HG03558 (cell line): ENCODE results near the gene MALRD1.

Source experiments
- ATAC-seq: cut with Tn5 transposase; IDR thresholded peaks from one replicate; pipeline ENCODE4 v1.9.1; 2021; ENCODE audit warnings: moderate number of reproducible peaks; ENCODE audit not compliant: unreplicated experiment; ENCODE audit errors: extremely low read depth

Gene MALRD1

DNA sequence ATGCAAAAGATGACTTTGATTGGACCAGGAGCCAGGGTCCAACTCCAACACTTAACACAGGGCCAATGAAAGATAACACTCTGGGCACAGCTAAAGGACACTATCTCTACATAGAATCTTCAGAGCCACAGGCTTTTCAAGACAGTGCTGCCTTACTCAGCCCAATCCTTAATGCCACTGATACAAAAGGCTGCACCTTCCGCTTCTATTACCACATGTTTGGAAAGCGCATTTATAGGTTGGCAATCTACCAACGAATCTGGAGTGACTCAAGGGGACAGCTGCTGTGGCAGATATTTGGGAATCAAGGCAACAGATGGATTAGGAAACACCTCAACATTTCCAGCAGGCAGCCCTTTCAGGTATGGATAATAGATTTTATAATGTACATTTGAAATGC lies 160.7 kb downstream of the MALRD1 start:
- no peak for ATAC-seq

DNA sequence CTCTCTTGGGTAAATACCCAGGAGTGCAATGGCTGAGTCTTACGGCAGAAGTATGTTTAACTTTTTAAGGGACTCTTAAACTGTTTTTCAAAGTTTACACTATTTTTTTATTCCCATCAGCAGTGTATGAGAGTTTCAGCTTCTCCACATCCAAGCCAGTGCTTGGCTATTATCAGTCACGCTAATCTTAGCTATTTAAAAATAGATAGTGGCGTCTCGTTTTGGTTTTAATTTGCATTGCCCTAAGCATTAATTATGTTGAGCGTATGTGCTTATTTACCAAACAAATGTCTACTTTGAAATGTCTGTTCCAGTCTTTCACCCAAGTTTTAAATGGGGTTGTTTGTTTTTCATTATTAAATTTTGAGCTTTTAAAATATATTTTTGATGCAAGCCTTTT lies 164.0 kb downstream of the MALRD1 start:
- no peak for ATAC-seq

DNA sequence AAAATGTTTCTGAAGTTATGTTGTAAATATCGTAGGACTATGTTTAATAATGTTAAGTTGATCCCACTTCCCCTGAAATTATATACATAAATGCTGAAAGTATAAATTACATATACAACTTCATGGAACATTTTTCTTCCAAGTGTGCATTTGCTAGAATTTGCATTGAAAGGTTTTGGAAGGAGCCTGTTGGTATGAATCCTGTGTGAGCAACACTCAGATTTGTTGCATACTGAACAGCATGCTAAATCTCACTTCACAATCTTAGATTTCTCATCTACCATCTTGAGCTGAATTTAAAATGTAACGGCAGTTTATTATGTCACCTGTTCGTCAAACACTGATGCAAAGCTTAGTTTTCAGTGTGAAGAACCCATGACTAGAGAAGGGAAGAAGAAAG lies 172.6 kb downstream of the MALRD1 start:
- ATAC-seq, result no peak

DNA sequence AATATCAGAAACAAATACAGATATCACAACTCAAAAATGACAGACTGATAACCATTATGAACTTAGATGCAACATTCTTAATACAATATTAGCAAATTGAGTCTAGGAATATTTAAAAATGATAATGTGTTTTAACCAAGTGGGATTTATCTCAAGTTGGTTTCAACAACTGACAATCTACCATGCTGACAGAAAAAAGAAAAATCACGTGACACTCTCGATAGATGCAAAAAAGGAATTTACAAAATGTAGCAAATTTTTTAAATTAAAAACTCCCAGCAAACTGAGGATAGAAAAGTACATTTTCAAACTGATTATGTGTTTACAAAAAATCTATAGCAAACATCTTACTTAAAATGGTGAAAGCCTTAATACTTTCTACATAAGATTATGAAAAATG lies 177.4 kb downstream of the MALRD1 start:
- ATAC-seq, result no peak

DNA sequence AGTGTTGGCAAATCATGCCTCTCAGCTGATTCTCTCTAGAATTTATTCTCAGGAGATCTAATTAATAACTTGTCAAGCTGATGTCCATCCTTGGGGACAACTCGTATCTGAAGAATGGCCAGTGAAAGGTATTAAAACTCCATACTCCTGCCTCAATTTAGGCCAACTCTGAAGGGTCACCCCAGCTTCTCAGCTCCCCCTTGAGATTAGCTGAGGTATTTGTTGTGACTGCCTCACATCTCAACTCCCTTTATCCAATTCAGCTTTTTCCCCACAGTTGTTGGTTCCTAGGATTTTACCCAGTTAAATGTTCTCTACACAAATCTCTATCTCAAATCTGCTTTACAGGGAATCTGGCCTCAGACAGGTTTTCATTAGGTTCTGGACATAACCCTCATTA lies 182.4 kb downstream of the MALRD1 start:
- ATAC-seq, result no peak

DNA sequence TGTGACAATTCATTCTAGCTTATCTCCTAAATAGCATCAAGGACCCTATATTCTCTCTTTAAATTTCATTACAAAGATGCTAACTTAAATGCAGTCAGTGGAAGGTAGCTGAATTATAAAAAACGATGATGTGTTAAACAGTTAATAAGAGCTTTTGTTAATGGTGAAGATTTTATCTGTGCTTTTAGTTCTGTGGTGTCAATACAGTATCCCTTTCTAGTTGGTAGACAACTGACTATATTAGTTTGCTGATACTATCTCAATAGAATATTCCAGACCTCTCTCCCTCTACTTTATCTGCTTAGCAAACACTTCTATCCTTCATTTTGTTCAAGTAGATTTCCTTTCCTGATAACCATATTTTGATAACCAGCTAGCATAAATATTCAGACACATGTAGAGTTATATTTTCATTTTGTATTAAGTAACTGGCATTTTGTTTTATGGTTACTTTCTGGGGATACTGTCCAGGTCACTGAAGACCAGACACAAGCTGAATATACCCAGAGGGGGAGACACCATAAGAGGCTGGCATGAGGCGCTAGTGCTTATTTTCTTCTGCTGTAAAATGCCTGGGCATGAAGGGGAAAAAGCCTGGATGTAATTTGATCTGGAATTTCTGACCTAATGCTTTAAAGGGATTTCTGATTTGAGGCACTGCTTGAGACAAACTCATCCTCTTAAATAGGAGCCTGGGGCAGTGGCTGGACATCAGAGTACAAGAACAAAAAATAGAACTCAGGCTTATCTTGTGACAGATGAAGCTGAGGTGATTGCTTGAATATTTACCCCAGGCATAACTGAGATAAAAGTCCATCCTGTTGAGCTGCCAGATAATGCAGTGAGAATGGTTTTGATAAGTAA lies 197.5 kb downstream of the MALRD1 start:
- no peak for ATAC-seq

DNA sequence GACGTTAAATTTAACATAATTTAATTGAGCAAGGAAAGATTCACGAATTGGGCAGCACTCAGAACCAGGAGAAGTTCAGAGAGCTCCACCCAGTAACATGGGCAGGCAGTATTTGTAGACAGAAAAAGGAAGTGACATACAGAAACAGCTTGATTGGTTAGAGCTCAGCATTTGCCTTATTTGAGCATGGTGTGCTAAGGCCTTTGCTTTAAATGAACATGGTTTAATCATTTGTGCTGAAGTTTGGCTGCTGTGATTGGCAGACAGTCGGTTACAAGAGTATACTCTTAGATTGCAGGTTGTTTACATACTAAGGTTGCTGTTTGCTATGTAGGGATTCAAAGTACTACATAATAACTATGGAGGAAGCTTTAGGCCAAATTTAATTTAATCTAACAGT lies 199.2 kb downstream of the MALRD1 start:
- no peak for ATAC-seq

DNA sequence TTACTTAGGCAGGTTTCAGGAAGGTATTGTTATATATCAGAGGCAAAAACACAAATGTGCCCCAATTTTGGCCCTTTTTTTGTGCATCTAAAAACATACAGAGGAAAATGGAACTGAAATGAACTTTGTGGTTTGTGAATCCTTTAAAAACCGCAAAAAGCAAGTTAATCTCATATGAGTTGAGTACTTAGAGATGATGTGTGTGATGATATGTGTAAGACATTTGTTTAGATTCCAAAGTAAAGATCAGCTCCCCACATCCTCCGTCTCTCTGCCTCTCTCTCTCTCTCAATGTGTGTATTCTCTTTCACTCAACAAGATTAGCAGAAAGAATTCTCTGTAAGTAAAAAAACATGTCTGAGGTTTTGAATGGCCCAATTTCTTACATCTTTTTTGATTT lies 201.9 kb downstream of the MALRD1 start:
- ATAC-seq, result no peak

DNA sequence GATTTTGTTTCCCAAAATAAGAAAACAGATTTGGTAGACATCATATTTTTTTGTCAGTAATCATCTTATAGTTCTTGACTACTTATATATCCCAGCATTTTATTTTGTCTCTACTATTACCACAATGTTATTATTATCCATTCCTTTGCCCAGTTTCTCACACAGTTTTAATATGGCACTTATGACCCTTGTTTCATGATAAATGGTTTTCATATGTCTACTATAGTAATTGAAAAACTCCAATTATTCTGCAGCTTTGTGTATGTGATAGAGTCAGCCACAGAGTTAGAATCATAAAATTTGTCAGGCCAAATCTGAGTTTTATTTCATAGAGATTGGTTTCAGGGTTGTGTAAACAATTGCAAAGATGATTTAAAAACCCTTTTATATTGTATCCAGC lies 203.9 kb downstream of the MALRD1 start:
- no peak for ATAC-seq

DNA sequence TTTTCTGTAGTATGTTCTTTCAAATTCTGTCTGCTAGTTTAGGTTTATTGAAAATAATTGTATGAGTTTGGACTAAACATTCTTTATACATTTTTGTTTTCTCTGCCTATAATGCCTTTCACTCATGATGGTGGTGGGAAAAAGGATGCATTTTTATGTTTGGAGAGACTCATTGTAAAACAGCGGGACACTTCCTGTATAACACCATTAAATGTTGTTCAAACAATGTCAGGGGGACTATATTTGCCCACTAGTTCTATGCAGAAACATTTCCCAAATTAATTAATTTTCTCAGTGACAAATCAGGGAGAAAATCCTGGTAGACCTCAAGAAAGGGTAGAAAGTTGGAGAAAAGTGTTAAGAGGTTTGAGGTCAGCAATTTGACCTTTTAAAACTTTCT lies 207.7 kb downstream of the MALRD1 start:
- ATAC-seq, result no peak

DNA sequence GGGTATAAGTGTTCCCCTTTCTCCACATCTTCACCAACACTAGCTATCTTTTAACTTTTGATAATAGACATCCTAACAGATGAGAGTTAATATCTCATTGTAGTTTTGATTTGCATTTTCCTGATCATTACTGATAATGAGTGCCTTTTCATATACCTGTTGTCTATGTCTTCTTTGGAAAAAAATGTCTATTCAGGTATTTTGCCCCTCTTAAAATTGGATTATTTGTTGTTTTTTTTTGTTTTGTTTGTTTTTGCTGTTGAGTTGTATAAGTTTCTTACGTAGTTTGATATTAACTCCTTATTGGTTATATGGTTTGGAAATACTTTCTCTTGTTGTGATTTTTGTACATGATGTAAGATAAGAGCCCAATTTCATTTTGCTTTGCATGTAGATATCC lies 214.7 kb downstream of the MALRD1 start:
- ATAC-seq, result no peak

DNA sequence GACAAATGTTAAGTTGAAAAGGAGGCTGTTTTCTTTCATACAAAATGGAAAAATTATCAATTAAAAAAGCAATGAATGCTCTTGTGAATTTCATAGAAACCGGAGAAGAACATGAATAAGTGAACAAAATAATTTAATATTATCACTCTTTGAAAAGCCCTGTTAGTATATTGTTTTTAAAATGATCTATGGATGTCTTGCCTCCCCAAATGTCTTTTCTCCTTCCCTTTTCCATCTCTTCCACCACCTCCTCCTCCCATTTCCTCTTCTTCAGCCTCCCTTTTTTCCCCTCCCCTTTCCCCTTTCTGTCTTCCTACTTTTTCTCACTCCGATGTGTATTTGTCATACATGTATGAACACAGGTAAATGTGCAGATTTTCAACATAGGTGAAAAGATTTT lies 234.7 kb downstream of the MALRD1 start:
- no peak for ATAC-seq

DNA sequence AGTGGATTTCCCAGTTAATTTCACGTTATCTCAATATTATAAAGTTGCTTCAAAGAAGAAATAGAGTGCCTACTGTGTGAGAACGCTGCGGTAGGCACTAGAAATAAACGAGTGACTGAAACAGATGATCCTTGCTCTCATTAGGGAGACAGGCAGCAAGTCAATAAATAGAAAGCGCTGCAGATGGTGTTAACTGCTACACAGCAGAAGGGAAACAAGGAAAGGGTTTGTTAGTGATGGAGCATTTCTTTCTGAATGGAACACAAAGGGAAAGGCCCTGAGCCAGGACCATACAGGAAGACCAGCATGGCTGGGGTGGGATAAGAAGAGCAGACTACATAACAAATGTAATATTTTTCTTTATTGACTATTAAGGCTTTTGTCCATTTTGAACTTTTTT lies 235.2 kb downstream of the MALRD1 start:
- no peak for ATAC-seq

DNA sequence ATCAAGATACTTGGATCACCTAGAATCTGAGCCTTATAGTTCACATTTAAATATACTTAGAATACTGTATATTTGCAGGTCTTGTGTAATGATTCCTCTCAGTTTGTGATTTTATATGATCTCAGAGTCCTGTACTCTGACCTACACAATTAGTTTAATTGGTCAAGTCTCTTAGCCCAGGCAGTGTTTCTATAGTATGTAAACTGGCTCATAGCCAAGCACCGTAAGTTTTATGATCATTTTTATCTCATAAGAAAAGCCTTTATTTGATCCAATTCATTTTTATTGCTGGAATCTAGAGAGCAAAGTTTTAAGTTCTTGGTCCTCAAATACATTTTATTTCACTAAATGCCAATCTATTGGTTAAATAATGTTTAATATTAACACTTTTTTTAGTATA lies 242.2 kb downstream of the MALRD1 start:
- ATAC-seq, result no peak

DNA sequence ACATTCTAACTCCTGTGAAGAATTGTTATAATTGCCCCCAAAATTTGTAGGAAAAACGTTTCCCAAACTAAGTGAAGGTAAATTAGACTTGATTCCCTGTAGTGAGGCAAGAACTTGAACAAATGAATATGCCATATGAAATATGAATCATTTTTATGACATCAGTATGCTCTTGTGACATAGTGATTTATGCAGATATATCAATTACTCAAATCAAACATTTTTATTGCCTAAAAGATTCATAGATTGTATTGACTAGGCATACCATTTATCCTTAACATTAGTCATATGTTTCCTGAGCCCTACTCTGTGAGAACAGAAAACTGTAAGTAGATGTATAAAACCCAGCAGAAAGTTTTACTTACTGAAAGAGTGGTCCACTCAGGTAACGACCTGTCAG lies 245.6 kb downstream of the MALRD1 start:
- ATAC-seq, result no peak

DNA sequence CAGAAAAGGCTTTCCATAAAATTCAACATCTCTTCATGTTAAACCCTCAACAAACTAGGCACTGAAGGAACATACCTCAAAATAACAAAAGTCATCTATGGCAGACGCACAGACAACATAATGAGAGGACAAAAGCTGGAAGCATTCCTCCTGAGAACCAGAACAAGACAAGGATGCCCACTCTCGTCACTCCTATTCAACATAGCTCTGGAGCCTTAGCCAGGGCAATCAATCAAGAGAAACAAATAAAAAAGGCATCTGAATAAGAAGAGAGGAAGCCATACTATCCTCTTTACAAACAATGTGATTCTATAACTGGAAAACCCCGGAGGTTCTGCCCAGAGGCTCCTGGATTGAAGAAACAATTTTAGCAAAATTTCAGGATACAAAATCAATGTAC lies 251.0 kb downstream of the MALRD1 start:
- no peak for ATAC-seq

DNA sequence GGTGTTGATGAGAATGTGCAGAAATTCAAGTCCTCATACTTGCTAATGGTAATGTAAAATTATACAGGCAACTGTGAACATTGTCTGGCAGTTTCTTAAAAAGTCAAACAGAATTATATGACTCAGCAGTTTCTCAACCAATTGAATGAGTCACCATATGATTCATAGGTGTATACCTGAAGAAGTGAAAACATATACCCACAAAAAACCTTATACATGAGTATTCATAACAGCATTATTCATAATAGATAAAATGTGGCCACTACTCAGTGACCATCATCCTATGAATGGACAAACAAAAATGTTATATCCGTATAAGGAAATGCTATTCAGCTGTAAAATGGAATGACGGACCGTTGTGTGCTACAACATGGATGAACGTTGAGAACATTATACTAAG lies 253.5 kb downstream of the MALRD1 start:
- no peak for ATAC-seq

DNA sequence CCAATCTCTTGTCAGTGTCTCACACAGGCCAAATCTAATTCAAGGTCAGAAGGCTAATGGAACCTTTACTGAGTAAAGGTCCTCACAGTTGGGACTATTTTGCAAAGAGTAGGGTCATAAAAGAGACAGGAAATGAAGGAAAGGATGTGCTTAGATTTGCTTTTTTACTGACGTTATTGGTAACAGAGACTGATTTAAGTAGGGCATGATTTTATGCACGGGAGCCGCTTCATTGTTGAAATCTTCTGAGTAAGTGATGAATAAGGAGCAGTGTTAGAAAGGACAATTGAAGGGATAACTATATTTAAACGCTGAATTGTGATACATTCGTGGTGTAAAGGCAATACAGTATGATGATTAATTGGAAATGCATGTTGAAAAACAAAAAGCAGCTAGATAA lies 261.5 kb downstream of the MALRD1 start:
- ATAC-seq, result no peak

DNA sequence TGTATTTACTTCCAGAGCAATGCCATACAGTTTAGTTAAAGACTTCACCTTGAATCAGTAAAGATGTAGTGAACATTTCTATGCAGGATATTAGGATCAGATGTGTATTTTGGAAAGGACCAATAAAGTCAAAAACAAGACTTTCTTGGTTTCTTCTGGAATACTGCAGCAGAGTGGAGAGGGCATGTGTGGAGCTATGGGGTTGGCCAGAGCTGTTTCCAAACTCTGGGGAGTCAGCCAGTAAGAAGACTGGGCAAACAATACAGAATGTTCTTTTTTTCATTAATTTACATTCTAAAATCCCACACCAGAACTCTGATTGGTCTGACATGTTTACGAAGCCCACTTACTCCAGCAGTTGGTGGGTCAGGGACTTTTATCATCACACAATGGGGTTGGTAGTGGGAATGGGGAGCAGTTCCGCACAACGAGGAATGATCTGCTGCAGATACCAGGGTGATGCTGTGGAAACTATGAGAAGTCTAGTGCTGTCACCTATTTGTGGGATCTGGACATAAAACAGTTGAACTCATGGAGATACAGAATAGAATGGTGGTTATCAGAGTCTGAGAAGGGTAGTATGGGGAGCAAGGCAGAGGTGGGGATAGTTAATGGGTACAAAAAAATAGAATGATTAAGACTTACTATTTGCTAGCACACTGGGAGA lies 267.7 kb downstream of the MALRD1 start:
- ATAC-seq, result no peak

DNA sequence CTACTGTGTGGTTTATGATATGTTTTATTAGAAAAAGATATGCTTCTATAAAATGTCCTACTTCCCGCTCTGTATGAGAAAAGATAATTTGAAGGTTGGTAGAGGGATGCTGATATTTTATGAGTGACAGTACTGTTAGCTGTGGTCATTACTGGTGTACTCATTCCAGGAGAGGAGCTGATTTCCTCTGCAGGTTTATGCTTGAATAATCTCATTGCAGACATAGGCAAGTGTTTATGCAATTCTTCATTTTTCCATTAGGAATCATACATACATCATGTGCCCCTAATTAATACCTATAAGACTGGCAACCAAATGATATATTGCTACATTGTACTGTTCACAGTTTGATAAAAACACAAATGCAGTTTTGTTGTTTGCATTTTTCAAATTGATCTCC lies 269.4 kb downstream of the MALRD1 start:
- no peak for ATAC-seq

DNA sequence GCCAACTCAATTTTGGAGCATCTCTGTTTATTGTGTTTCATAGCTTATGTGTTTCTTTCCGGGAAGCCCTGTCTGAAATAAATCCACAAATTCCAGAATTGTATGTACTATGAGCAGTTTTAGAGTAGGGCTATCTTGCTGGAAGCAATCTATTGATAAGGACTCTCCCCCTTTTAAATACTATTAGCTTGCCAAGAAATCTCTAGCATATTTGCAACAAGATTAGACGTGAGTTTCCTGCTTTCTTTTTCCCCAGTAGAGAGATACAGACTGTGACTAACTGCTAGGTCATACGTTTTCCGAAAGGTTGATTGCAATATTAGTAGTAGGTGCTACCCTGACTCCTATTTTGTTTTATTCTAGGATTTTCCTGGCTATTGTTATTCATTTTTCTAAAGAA lies 277.0 kb downstream of the MALRD1 start:
- no peak for ATAC-seq

DNA sequence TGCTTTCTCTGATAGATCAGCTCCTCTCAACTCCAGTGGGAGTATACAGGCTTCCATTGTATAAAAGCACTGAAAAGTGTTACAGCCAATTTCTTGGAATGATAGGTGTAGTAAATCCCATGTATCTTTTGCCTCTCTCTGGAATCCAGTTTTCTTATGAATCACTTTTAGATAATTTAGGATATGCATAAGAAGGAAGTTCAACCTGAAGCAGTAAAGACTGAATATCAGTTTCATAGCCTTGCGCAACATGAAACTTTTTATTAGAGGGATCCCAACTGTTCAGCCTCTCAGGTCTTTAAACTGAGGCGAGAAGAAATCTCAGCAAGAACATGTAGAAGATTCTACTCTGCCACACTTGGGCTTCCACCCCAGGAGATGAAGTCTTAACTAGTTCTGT lies 280.0 kb downstream of the MALRD1 start:
- no peak for ATAC-seq
